Measurements from ENCODE around the gene CD9. TPM values are rescaled to one million over a fixed set of nuclear protein-coding genes. Genes with fewer than 3 reads are reported as not detected.
A peak's percentile ranks its signal among the peaks of the same experiment; 100 is the strongest.
"Not testable (repeated sequence)": the region's sequence is repeated elsewhere in the genome, so short reads cannot be mapped to it uniquely, and the experiment has no call there.

CD9 gene
- polyA plus RNA-seq, 3 donors, result 7.6 to 323 (median 7.7) TPM

DNA sequence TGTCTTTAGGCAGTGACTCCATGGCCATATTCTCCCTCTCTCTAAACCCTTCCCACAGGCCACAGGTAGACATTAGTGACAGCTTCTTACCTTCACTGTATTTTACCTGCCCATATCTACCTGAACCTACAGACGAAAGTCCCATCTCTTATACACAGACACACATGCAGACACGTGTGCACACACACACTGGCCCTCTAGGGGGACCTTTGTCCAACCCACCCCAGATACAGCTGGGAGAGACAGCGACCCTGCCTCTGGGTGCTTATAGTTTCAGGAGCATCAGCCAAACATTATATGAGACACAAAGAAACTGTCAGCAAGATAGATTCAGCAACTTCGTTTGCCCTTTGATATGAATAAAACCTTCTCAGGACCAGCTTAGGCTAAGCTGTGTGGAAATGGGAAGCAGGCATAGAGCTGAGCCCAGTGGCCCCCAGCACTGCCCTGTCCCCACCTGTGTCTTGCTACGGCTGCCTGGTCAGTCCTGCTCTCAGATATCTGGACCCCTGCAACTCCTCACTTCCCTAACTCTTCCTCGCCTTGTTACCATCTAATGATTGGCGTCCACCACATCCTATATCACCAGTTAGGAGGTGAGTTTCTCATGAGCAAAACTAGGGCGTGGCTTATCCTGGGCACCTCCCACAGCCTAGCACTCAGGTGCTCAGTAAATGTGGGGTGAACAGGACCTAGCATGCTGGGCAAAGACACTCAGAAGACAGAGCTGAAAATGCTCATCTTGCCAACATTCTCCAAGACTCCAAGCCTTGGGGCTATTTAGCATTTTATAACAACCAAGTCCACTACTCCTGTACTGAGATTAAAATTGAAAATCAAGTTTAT is 12.0 kb upstream of the CD9 start:
- Histone ChIP-seq H3K27me3 (ENCODE audit: control insufficient read depth in 2 of 2, insufficient read depth in 2 of 2, low read length in 2 of 2) (peaks cover 0 to 13% of the 10 kb centered on the region in 2 donors), H3K36me3 (replicated peaks in 1 of 2; ENCODE audit: control insufficient read depth in 1 of 2, insufficient read depth in 2 of 2, low read length in 2 of 2) (no peaks in the 10 kb centered on the region), H4K20me1 (ENCODE audit: insufficient read depth, low read length) (no peaks in the 10 kb centered on the region), H3K79me2 (ENCODE audit: insufficient read depth, low read length) (no peaks in the 10 kb centered on the region), H3K4me3 (replicated peaks in 1 of 3; ENCODE audit: low read depth in 2 of 3, low read length in 3 of 3) (no peak overlapping the region), H2AFZ (ENCODE audit: insufficient read depth, low read depth, low read length, poor library complexity, severe bottlenecking) (no peak overlapping the region), H3K27ac (ENCODE audit: low read depth in 1 of 2, low read length in 2 of 2) (no peak overlapping the region), H3K4me2 (replicated peaks; ENCODE audit: extremely low read depth, low read length, poor library complexity, severe bottlenecking) (no peak overlapping the region), H3K9ac (ENCODE audit: insufficient read depth, low read length, poor library complexity, severe bottlenecking) (no peak overlapping the region), H3K4me1 (ENCODE audit: control insufficient read depth in 1 of 2, insufficient read depth in 2 of 2, low read length in 2 of 2) (peaks cover 20% of the 10 kb centered on the region in 2 donors), H3K9me3 (replicated peaks in 1 of 2; ENCODE audit: control insufficient read depth in 1 of 2, insufficient read depth in 1 of 2, low read length in 2 of 2) (no peaks in the 10 kb centered on the region)
- Mint-ChIP-seq H3K4me1 (peaks cover 22% of the 10 kb centered on the region), H3K27ac (peak overlapping the region in 2 of 7 donors; percentile 17 to 40), H3K4me3 (no peak overlapping the region), H3K9me3 (peaks cover 0 to 5% (median 0%) of the 10 kb centered on the region in 7 donors), H3K36me3 (peaks cover 0 to 3% of the 10 kb centered on the region in 2 donors), H3K27me3 (ENCODE audit: low read depth in 3 of 3) (peaks cover 18 to 28% (median 28%) of the 10 kb centered on the region in 3 donors)
- WGBS (ENCODE audit: insufficient coverage), result 86% methylated on average over 3 of the region's 8 CpGs
- TF ChIP-seq, protein P1, sequence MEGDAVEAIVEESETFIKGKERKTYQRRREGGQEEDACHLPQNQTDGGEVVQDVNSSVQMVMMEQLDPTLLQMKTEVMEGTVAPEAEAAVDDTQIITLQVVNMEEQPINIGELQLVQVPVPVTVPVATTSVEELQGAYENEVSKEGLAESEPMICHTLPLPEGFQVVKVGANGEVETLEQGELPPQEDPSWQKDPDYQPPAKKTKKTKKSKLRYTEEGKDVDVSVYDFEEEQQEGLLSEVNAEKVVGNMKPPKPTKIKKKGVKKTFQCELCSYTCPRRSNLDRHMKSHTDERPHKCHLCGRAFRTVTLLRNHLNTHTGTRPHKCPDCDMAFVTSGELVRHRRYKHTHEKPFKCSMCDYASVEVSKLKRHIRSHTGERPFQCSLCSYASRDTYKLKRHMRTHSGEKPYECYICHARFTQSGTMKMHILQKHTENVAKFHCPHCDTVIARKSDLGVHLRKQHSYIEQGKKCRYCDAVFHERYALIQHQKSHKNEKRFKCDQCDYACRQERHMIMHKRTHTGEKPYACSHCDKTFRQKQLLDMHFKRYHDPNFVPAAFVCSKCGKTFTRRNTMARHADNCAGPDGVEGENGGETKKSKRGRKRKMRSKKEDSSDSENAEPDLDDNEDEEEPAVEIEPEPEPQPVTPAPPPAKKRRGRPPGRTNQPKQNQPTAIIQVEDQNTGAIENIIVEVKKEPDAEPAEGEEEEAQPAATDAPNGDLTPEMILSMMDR (IDR thresholded peaks at IDR 0.05), result no peak
- intact Hi-C loops (cut with micrococcal nuclease), result no loop called here
- no peak for DNase-seq

DNA sequence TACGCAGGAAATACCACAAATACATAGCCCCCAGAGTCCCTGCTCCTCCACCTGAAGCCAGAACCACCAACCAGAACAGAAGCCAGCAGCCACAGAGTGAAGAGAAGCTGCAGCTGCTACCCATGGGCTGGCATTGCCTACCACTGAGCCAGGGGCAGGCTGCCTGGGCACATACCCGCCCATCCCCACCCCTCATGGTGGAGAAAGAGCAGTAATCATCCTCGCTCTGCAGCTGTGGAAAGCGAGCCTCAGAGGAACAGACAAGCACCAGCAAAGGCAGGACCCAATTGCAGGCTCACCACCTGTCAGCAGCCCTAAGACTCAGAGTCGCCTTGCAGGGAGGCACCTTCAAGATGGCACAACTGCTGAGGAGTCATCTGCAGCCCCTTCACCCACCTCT is 11.2 kb upstream of the CD9 start:
- Mint-ChIP-seq H3K9me3 (peaks cover 0 to 5% (median 0%) of the 10 kb centered on the region in 7 donors), H3K27me3 (ENCODE audit: low read depth in 3 of 3) (peaks cover 20 to 34% (median 34%) of the 10 kb centered on the region in 3 donors), H3K4me1 (peaks cover 31% of the 10 kb centered on the region), H3K4me3 (peak overlapping the region in 1 of 2 donors; percentile 44), H3K27ac (peak overlapping the region in 1 of 7 donors; percentile 23), H3K36me3 (peaks cover 0 to 3% of the 10 kb centered on the region in 2 donors)
- Histone ChIP-seq H2AFZ (ENCODE audit: insufficient read depth, low read depth, low read length, poor library complexity, severe bottlenecking) (no peak overlapping the region), H3K4me1 (ENCODE audit: control insufficient read depth in 1 of 2, insufficient read depth in 2 of 2, low read length in 2 of 2) (peaks cover 20% of the 10 kb centered on the region in 2 donors), H3K79me2 (ENCODE audit: insufficient read depth, low read length) (no peaks in the 10 kb centered on the region), H3K9me3 (replicated peaks in 1 of 2; ENCODE audit: control insufficient read depth in 1 of 2, insufficient read depth in 1 of 2, low read length in 2 of 2) (no peaks in the 10 kb centered on the region), H4K20me1 (ENCODE audit: insufficient read depth, low read length) (no peaks in the 10 kb centered on the region), H3K27ac (ENCODE audit: low read depth in 1 of 2, low read length in 2 of 2) (no peak overlapping the region), H3K27me3 (ENCODE audit: control insufficient read depth in 2 of 2, insufficient read depth in 2 of 2, low read length in 2 of 2) (peaks cover 0 to 16% of the 10 kb centered on the region in 2 donors), H3K4me3 (replicated peaks in 1 of 3; ENCODE audit: low read depth in 2 of 3, low read length in 3 of 3) (no peak overlapping the region), H3K36me3 (replicated peaks in 1 of 2; ENCODE audit: control insufficient read depth in 1 of 2, insufficient read depth in 2 of 2, low read length in 2 of 2) (no peaks in the 10 kb centered on the region), H3K9ac (ENCODE audit: insufficient read depth, low read length, poor library complexity, severe bottlenecking) (no peak overlapping the region), H3K4me2 (replicated peaks; ENCODE audit: extremely low read depth, low read length, poor library complexity, severe bottlenecking) (no peak overlapping the region)
- WGBS (ENCODE audit: insufficient coverage), result 96% methylated on average over 3 of the region's 5 CpGs
- TF ChIP-seq, protein P1 (IDR thresholded peaks at IDR 0.05), result no peak
- DNase-seq, result no peak
- intact Hi-C loops (cut with micrococcal nuclease), result no loop called here

DNA sequence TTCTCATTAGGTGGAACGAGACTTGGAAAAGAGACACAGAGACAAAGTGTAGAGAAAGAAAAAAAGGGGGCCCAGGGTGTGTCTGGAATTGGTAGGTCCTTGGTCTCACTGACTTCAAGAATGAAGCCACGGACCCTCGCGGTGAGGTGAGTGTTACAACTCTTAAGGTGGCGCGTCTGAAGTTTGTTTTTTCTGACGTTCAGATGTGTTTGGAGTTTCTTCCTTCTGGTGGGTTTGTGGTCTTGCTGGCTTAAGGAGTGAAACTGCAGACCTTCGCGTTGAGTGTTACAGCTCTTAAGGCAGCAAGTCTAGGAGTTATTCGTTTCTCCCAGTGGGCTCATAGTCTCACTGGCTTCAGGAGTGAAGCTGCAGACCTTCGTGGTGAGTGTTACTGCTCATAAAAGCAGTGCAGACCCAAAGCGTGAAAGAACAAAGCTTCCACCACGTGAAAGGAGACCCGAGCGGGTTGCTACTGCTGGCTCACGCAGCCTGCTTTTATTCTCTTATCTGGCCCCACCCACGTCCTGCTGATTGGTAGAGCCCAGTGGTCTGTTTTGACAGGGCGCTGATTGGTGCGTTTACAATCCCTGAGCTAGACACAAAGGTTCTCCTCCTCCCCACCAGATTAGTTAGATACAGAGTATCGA is 10.1 kb upstream of the CD9 start:
- H2AFZ ChIP-seq (ENCODE audit: insufficient read depth, low read depth, low read length, poor library complexity, severe bottlenecking); H3K36me3 Mint-ChIP-seq; H3K9me3 Mint-ChIP-seq; H3K9ac ChIP-seq (ENCODE audit: insufficient read depth, low read length, poor library complexity, severe bottlenecking); H3K9me3 ChIP-seq (replicated peaks in 1 of 2; ENCODE audit: control insufficient read depth in 1 of 2, insufficient read depth in 1 of 2, low read length in 2 of 2); H3K79me2 ChIP-seq (ENCODE audit: insufficient read depth, low read length); DNase-seq; H4K20me1 ChIP-seq (ENCODE audit: insufficient read depth, low read length); H3K36me3 ChIP-seq (replicated peaks in 1 of 2; ENCODE audit: control insufficient read depth in 1 of 2, insufficient read depth in 2 of 2, low read length in 2 of 2); H3K4me3 ChIP-seq (replicated peaks in 1 of 3; ENCODE audit: low read depth in 2 of 3, low read length in 3 of 3); H3K4me2 ChIP-seq (replicated peaks; ENCODE audit: extremely low read depth, low read length, poor library complexity, severe bottlenecking); H3K27ac ChIP-seq (ENCODE audit: low read depth in 1 of 2, low read length in 2 of 2): not testable (repeated sequence)
- Mint-ChIP-seq H3K4me1 (peaks cover 36% of the 10 kb centered on the region), H3K4me3 (peak overlapping the region in 1 of 2 donors; percentile 46), H3K27me3 (ENCODE audit: low read depth in 3 of 3) (peaks cover 18 to 38% (median 34%) of the 10 kb centered on the region in 3 donors), H3K27ac (peak overlapping the region in 2 of 7 donors; percentile 14 to 55)
- Histone ChIP-seq H3K4me1 (ENCODE audit: control insufficient read depth in 1 of 2, insufficient read depth in 2 of 2, low read length in 2 of 2) (peaks cover 20% of the 10 kb centered on the region in 2 donors), H3K27me3 (ENCODE audit: control insufficient read depth in 2 of 2, insufficient read depth in 2 of 2, low read length in 2 of 2) (peaks cover 0 to 16% of the 10 kb centered on the region in 2 donors)
- 44% methylated on average over 17 of the region's 20 CpGs for WGBS (ENCODE audit: insufficient coverage)
- intact Hi-C loops (cut with micrococcal nuclease), result loop anchor here in 1 of 2 donors (10.0 kb wide), 1 partner anchor 115 kb away; no protein-coding TSS in a partner anchor

All from CD14-positive monocyte (primary cell).